Activated CD4-positive, alpha-beta T cell treated with anti-CD3 and anti-CD28 coated beads for 36 hours (primary cell): ENCODE results near the gene MST1. TPM values are rescaled to one million over a fixed set of nuclear protein-coding genes. Genes with fewer than 3 reads are reported as not detected.

Experiments used
- ATAC-seq: fragments of 200-7000 bp; cut with Tn5 transposase; one replicate; pipeline ENCODE4 v1.10.0; 2021; ENCODE audit warnings: mild to moderate bottlenecking, moderate library complexity
- CTCF ChIA-PET: fragments of 350-600 bp; sonication (Branson Sonifier 250); formaldehyde crosslinking; loops from one replicate; lab custom pipeline; 2021; ENCODE audit warnings: antibody characterized with exemption; lab: Charles Lee
- POLR2A ChIA-PET: fragments of 350-600 bp; sonication (Branson Sonifier 250); formaldehyde crosslinking; loops from one replicate; lab custom pipeline; 2021; ENCODE audit warnings: antibody characterized with exemption, inconsistent platforms; lab: Charles Lee
- DNase-seq: peaks from one replicate; pipeline ENCODE4 v3.0.0-alpha.2; 2020
- H3K27ac Mint-ChIP-seq: one replicate; pipeline ENCODE4 v1.8.0; 2021; ENCODE audit warnings: mixed read lengths
- H3K27me3 Mint-ChIP-seq: one replicate; pipeline ENCODE4 v1.8.0; 2021; ENCODE audit warnings: mixed read lengths
- H3K36me3 Mint-ChIP-seq: one replicate; pipeline ENCODE4 v1.8.0; 2021; ENCODE audit warnings: low read depth, mixed read lengths
- H3K4me1 Mint-ChIP-seq: one replicate; pipeline ENCODE4 v1.8.0; 2021; ENCODE audit warnings: mixed read lengths
- H3K4me3 Mint-ChIP-seq: one replicate; pipeline ENCODE4 v1.8.0; 2021; ENCODE audit warnings: mild to moderate bottlenecking, moderate library complexity, mixed read lengths
- H3K9me3 Mint-ChIP-seq: one replicate; pipeline ENCODE4 v1.8.0; 2021; ENCODE audit warnings: low read depth, mixed read lengths
- intact Hi-C, 2 experiments: fragments of 100-400 bp; cut with DNase I in 1 of 2; cut with micrococcal nuclease in 1 of 2; formaldehyde crosslinking; loops; one replicate each; pipeline versions ENCODE4 v1.14.2 to v1.15.1; 2022 to 2024; cut with DNase I, micrococcal nuclease
- total RNA-seq, 2 experiments: library from RNA; stranded (reverse); gene quantifications; one replicate each; pipeline ENCODE4 v1.2.3, GENCODE V29; 2021

MST1 gene
- total RNA-seq, 2 experiments from 2014 or later = 8.7 to 9.7 TPM

DNA sequence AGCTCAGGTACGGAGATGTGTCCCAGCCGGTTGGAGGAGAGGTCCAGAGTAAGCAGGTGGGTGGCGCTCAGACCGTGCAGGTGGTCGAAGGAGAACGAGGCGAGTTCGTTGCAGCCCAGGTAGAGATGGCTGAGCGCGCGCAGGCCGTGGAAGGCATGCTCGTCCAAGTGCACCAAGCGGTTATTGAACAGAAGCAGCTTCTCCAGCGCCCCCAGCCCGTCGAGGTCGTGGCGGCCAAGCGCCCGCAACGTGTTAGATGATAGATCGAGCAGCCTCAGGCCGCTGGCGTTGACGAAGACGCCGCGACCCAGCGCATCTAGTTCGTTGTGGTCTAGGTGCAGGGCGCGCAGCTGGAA lies 29.6 kb upstream of the MST1 start:
- intact Hi-C loops = loop anchor here (1.0 to 5.0 kb wide), 6 partner anchors 30 to 137 kb away; partner anchors contain the start of genes IP6K1 (in 2 of the 2), APEH (in 1 of the 2), MST1 (in 1 of the 2) and RNF123 (in 1 of the 2)
- no peak overlapping the region for H3K27ac Mint-ChIP-seq
- POLR2A ChIA-PET = interaction anchor here (0.5 kb wide), 1 partner anchor 218 kb away, joined by 3 read pairs; no protein-coding TSS in a partner anchor
- CTCF ChIA-PET = interaction anchor here (0.5 to 1.4 kb wide), 7 partner anchors 10 to 198 kb away, joined by 3 to 4 read pairs (median 3); no protein-coding TSS in a partner anchor
- H3K9me3 Mint-ChIP-seq = no peaks in the 10 kb centered on the region
- no peaks in the 10 kb centered on the region for H3K27me3 Mint-ChIP-seq
- ATAC-seq (no peak), DNase-seq (peak; percentile 46)
- H3K4me3 Mint-ChIP-seq = peak overlapping the region; percentile 72
- peaks cover 24% of the 10 kb centered on the region for H3K4me1 Mint-ChIP-seq
- H3K36me3 Mint-ChIP-seq = peaks cover 16% of the 10 kb centered on the region

DNA sequence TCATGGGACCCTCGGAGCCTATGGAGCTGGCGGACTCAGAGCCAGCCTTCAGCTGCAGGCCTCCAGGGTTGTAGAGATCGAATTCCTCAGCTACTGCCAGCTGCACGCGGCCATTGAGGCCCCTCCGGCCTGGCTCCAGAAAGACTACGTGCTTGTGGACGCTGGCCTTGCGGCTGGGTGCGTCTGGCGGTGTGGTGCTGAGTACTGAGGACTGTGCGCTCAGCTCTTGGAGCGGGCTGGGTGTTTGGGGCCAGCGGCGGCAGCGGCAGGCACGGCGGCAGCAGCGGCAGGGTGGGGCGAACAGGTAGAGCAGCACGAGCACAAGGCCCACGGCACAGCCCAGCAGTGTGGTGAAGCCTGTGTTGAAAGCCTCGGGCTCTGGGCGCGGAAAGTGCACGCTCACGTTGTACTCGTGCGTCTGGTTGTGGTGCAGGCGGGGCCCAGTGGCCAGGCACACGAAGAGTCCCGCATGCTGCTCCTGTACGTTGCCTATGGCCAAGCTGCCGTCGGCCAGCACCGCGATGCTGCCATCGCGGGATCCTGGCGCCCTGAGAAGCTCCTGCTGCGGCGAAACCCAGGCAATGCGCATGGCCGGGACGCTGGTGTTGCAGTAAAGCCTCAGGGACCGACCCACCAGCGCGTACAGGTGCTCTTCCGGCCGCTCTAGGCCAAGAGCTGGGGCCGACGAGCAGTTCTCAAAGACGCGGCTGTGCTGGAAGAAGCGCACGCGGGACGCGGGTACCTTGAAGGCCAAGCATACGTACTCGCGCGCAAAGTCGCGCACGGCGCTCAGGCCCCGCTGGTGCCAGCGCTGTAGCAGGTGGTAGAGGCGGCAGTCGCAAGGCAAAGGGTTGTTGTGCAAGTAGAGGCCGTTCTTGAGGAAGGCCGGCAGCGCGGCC lies 28.9 kb upstream of the MST1 start:
- H3K36me3 Mint-ChIP-seq = peaks cover 16% of the 10 kb centered on the region
- no peak overlapping the region for H3K27ac Mint-ChIP-seq
- H3K9me3 Mint-ChIP-seq = no peaks in the 10 kb centered on the region
- intact Hi-C loops = loop anchor here in 1 of 2 experiments (5.0 kb wide), 1 partner anchor 69 kb away; the partner anchor contains the start of gene IP6K1
- DNase-seq (no peak), ATAC-seq (no peak)
- peaks cover 24% of the 10 kb centered on the region for H3K4me1 Mint-ChIP-seq
- ChIA-PET CTCF (interaction anchor here (0.5 to 1.3 kb wide), 7 partner anchors 10 to 197 kb away, joined by 3 to 4 read pairs (median 3); no protein-coding TSS in a partner anchor), POLR2A (interaction anchor here (0.5 kb wide), 1 partner anchor 219 kb away, joined by 3 read pairs; no protein-coding TSS in a partner anchor)
- H3K27me3 Mint-ChIP-seq = no peaks in the 10 kb centered on the region
- peak overlapping the region; percentile 72 for H3K4me3 Mint-ChIP-seq

DNA sequence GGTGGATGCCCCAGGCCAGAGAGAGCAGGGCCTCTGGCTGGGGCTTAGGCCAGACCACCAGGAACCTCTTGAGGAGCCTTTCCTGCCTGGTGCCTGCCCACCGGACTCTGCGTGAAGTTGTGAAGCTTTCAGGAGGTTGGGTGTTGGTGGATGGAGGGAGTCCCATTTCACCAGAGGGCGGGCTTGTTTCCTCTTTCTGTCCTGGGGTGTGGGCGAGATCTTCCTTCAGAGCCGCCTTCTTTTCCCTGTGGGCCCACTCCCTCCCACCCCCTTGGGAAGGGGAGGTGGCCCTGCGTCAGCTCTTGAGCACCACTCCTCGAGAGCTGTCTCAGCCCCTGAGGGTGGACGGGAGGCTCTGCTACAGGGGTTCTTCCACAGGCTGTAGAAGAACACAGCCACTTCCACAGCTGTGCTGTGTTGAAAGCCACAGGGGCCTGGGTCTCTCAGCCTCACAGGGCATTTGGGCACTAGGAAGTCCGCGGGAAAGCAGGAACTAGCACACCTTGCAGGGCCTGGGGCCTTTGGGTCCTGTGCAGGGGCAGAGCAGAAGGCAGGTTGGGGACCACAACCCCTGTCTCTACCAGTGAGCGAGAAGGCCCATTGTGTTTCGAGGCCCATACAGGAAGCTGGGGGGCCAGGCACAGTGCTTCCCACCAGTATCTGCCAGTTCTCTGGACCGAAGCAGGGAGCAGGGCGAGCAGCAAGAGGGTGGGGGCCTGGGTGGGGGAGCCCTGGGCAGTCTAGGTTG lies 28.1 kb upstream of the MST1 start:
- no peak for DNase-seq
- no peak overlapping the region for H3K27ac Mint-ChIP-seq
- no peaks in the 10 kb centered on the region for H3K9me3 Mint-ChIP-seq
- peaks cover 19% of the 10 kb centered on the region for H3K4me1 Mint-ChIP-seq
- POLR2A ChIA-PET = no interaction called here
- H3K4me3 Mint-ChIP-seq = no peak overlapping the region
- intact Hi-C loops = loop anchor here in 1 of 2 experiments (5.0 kb wide), 1 partner anchor 70 kb away; the partner anchor contains the start of gene IP6K1
- H3K27me3 Mint-ChIP-seq = no peaks in the 10 kb centered on the region
- H3K36me3 Mint-ChIP-seq = peaks cover 11% of the 10 kb centered on the region
- CTCF ChIA-PET = interaction anchor here (0.6 kb wide), 1 partner anchor 25 kb away, joined by 3 read pairs; no protein-coding TSS in a partner anchor
- no peak for ATAC-seq

DNA sequence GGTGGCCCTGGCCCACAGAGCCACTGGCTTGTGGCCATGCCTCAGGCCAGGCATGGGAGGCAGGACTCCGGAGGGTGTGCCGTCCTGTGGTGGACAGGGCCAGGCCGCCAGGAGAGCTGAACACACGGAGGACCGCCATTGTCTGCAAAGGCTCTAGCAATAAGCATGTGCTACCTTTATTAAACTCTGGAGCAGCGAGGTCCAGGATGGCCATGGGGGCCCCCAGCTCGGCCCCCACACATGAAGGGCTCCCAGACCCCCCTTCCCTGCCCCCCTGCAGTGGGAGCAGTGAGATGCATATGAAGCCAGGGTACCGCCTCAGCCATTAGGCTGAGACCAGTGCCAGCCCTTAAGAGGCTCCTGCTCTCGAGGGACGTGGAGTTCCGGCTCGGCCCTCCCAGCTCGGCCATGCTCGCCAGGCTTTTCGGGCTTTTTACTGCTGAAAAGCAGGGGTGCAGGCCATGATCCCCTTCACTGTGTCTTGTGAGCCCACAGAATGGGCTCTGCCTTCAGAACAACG lies 27.5 kb upstream of the MST1 start:
- no peak for DNase-seq
- Mint-ChIP-seq H3K9me3 (no peaks in the 10 kb centered on the region), H3K27ac (no peak overlapping the region), H3K4me1 (peaks cover 18% of the 10 kb centered on the region), H3K36me3 (peaks cover 10% of the 10 kb centered on the region), H3K4me3 (no peak overlapping the region), H3K27me3 (no peaks in the 10 kb centered on the region)
- ChIA-PET CTCF (no interaction called here), POLR2A (no interaction called here)
- intact Hi-C loops = loop anchor here in 1 of 2 experiments (5.0 kb wide), 1 partner anchor 71 kb away; the partner anchor contains the start of gene IP6K1
- ATAC-seq = no peak

DNA sequence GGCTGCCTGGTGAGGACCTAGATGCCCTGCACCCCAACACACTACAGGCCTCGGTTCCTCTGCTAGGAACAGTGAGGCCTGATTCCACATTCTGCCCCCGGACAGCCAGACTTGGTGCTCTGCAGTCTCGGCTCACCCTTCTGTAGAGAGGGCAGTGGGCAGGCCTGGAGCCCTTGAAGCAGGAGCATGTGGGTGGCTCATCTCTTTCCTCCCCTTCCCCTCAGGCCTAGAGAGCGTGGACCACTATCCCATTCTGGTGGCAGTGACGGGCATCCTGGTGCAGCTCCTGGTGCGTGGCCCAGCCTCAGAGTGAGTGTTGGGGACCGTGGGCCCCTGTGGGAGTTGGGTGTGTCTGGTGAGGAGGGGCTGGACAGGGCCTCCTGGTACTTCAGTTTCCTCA lies 26.9 kb upstream of the MST1 start:
- intact Hi-C loops = loop anchor here in 1 of 2 experiments (5.0 kb wide), 1 partner anchor 71 kb away; the partner anchor contains the start of gene IP6K1
- DNase-seq (no peak), ATAC-seq (no peak)
- Mint-ChIP-seq H3K27ac (no peak overlapping the region), H3K4me3 (no peak overlapping the region), H3K9me3 (no peaks in the 10 kb centered on the region), H3K27me3 (no peaks in the 10 kb centered on the region), H3K4me1 (peaks cover 18% of the 10 kb centered on the region), H3K36me3 (peaks cover 5% of the 10 kb centered on the region)
- ChIA-PET CTCF (no interaction called here), POLR2A (no interaction called here)

DNA sequence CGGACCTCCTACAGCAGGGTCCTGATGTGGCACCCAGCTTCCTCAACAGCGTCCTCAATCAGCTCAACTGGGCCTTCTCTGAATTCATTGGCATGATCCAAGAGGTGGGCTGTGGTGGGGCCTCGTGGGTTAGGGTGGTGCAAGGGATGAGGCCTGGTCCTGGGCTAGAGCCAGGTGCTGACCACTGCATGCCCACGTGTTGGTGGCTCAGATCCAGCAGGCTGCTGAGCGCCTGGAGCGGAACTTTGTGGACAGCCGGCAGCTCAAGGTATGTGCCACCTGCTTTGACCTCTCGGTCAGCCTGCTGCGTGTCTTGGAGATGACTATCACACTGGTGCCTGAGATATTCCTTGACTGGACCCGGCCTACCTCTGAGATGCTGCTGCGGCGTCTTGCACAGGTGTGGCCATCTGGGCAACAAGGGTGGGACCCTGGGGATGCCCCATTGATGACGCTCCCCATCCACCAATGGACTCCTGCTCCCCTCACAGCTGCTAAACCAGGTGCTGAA lies 26.4 kb upstream of the MST1 start:
- no peak for DNase-seq

DNA sequence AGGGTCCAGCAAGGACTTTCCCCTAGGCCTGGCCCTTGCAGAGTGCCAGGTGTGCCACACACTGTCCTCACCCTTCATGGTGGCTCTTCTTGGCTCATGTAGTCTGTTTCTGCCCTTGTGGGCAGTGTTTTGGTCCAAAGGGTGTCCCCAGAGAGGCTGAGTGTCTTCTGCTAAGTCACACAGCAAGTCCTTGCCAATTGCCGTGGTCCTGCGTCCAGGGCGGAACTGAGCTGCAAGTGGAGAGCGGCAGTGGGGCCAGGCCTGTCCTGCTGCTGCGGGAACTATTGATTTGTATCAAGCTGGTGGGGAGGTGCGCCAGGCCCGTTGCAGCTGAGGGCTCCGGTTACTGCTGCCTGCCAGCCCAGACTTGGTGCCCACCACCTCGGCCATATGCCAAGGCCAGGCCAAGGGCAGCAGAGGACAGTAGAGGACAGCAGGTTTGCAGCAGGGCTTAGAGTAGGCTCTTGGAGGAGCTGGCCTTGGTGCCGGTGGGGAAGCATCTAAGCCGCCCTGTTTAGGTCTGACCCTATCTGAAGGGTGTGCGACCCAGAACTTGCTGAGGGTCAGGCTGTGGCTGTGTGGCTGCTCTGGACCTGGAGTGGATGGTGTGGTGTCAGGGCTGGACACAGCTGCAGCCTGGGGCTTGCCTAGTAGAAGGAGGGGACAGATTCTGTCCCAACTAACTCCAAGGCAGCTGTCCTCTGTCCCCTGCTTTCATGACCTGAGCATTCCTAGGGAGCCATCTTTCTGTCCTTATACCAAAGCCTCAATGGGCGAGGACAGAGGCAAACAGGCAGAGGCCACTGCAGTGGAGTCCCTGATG lies 25.7 kb upstream of the MST1 start:
- peaks cover 2% of the 10 kb centered on the region for H3K36me3 Mint-ChIP-seq
- POLR2A ChIA-PET = no interaction called here
- ATAC-seq (no peak), DNase-seq (no peak)
- H3K4me1 Mint-ChIP-seq = peaks cover 11% of the 10 kb centered on the region
- no peak overlapping the region for H3K4me3 Mint-ChIP-seq
- H3K9me3 Mint-ChIP-seq = no peaks in the 10 kb centered on the region
- CTCF ChIA-PET = interaction anchor here (0.6 kb wide), 2 partner anchors 13 to 201 kb away, joined by 3 to 4 read pairs; no protein-coding TSS in a partner anchor
- no peaks in the 10 kb centered on the region for H3K27me3 Mint-ChIP-seq
- H3K27ac Mint-ChIP-seq = no peak overlapping the region
- intact Hi-C loops = loop anchor here in 1 of 2 experiments (5.0 kb wide), 1 partner anchor 72 kb away; the partner anchor contains the start of gene IP6K1

More for the DNA sequence above, 26.4 kb upstream of the MST1 start:
- peaks cover 16% of the 10 kb centered on the region for H3K4me1 Mint-ChIP-seq
- no peak overlapping the region for H3K27ac Mint-ChIP-seq
- CTCF ChIA-PET = interaction anchor here (0.6 kb wide), 1 partner anchor 14 kb away, joined by 3 read pairs; no protein-coding TSS in a partner anchor
- POLR2A ChIA-PET = no interaction called here
- H3K4me3 Mint-ChIP-seq = no peak overlapping the region
- no peaks in the 10 kb centered on the region for H3K27me3 Mint-ChIP-seq
- intact Hi-C loops = loop anchor here in 1 of 2 experiments (5.0 kb wide), 1 partner anchor 72 kb away; the partner anchor contains the start of gene IP6K1
- peaks cover 2% of the 10 kb centered on the region for H3K36me3 Mint-ChIP-seq
- no peaks in the 10 kb centered on the region for H3K9me3 Mint-ChIP-seq
- ATAC-seq = no peak

DNA sequence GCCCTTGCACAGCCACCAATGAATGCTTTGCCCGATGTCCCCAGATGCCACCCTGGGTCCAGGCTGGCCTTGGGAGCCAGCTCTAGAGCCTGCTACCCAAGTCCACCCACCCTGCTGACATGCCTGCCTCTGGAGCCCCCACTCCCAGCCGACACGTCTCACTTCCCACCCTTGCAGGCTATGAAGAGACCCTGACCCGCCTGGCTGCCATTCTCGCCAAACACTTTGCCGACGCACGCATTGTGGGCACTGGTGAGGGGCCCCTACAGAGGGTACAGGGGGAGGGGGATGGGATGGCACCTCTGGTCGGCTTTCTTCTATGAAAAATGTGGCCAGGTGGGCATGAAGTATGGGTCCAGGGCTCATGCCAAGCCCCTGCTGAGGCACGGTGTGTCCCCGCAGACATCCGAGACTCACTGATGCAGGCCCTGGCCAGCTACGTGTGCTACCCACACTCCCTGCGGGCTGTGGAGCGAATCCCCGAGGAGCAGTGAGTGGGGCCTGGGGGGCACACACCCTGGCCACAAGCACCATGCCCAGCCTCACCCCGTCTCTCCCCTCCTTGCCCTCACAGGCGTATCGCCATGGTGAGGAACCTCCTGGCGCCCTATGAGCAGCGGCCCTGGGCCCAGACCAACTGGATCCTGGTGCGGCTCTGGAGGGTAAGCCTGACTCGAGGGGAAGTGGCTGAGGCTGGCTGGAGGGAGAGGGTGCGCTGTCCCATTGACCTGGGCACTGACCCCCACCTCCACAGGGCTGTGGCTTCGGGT lies 24.2 kb upstream of the MST1 start:
- H3K27me3 Mint-ChIP-seq = no peaks in the 10 kb centered on the region

DNA sequence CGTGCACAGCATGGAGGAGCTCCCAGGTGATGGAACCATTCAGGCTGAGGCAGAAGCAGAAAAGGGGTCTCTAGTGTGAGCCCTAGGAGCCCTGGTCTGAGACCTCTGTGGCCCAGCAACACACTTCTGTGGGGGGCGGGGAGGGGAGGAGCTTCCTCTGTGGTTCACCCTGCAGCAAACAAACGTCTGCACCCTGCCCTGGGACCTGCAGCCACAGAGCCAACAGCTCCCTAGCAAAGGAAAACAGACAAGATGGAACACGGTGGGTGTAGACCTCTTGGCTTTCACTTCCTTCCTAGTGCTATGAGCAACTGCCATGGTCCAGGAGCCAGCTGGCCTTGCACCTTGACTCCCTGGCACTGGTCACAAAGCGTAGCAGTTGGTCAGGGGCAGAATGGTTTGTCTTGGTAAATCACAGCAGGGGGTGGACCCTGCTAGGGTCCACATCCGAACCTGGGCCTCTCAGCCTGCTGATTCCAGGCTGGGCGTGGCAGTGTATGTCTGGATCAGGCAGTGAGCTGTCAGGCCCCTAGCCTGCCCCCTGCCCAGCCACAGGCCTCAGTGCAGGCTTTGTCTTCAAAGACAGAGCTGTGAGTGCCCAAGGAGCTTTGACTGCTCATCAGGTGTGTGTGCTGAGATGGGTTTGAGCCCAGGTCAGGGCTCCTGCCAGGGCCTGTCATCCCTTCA lies 23.5 kb upstream of the MST1 start:
- H3K27me3 Mint-ChIP-seq = no peaks in the 10 kb centered on the region
- POLR2A ChIA-PET = no interaction called here
- H3K9me3 Mint-ChIP-seq = no peaks in the 10 kb centered on the region
- H3K4me1 Mint-ChIP-seq = no peaks in the 10 kb centered on the region
- DNase-seq = no peak
- no peak overlapping the region for H3K27ac Mint-ChIP-seq
- H3K4me3 Mint-ChIP-seq = no peak overlapping the region
- ATAC-seq = peak; percentile 35
- intact Hi-C loops = no loop called here
- H3K36me3 Mint-ChIP-seq = no peaks in the 10 kb centered on the region
- CTCF ChIA-PET = interaction anchor here (0.6 to 1.2 kb wide), 3 partner anchors 8 to 173 kb away, joined by 3 to 5 read pairs (median 4); no protein-coding TSS in a partner anchor

More for the DNA sequence above, 24.2 kb upstream of the MST1 start:
- ChIA-PET POLR2A (no interaction called here), CTCF (interaction anchor here (1.1 to 1.2 kb wide), 2 partner anchors 10 to 173 kb away, joined by 4 to 5 read pairs; no protein-coding TSS in a partner anchor)
- Mint-ChIP-seq H3K36me3 (no peaks in the 10 kb centered on the region), H3K9me3 (no peaks in the 10 kb centered on the region), H3K4me1 (peaks cover under 1% of the 10 kb centered on the region), H3K4me3 (no peak overlapping the region), H3K27ac (no peak overlapping the region)
- intact Hi-C loops = no loop called here
- DNase-seq (no peak), ATAC-seq (no peak)
